SK-N-SH (cell line): ENCODE measurements around the gene AKT3. TPM values are rescaled to one million over a fixed set of nuclear protein-coding genes. Genes with fewer than 3 reads are reported as not detected.
"Not testable (repeated sequence)": the region's sequence is repeated elsewhere in the genome, so short reads cannot be mapped to it uniquely, and the experiment has no call there.

Source experiments
- CTCF ChIA-PET: fragments of 300-600, 350-600 bp; formaldehyde crosslinking; extraction: SDS; loops from one replicate; lab custom pipeline; 2021; lab: Yijun Ruan, JAX
- POLR2A ChIA-PET: fragments of 350-600 bp; sonication (Branson Sonifier 250); formaldehyde crosslinking; extraction: SDS; loops from one replicate; lab custom pipeline; 2020; ENCODE audit warnings: antibody characterized with exemption, inconsistent platforms; lab: Yijun Ruan, JAX
- DNase-seq: peaks from one replicate; pipeline ENCODE4 v3.0.0; 2012
- H2AFZ ChIP-seq: fragments of 200-600 bp; sonication (generic); 2 replicates; pipeline ENCODE4 v1.8.1; 2016; ENCODE audit warnings: antibody characterized with exemption, mild to moderate bottlenecking, low read depth
- H3F3A ChIP-seq: fragments of 200-600 bp; sonication (generic); replicated peaks from 2 replicates; pipeline ENCODE3; 2016; ENCODE audit warnings: antibody characterized with exemption, mild to moderate bottlenecking; ENCODE audit not compliant: insufficient read depth
- H3K27ac ChIP-seq, 2 experiments: fragments of 200-500 bp in 1 of 2; fragments of 200-600 bp in 1 of 2; sonication (Bioruptor generic) in 1 of 2; sonication (generic), shearing (Covaris generic) in 1 of 2; 2 replicates each; pipeline versions ENCODE4 v1.5.1 to v1.6.1; 2014 to 2016; ENCODE audit warnings: low read depth in 2 of 2, inconsistent platforms in 1 of 2, low read length in 1 of 2, mild to moderate bottlenecking in 1 of 2, mixed read lengths in 1 of 2
- H3K27me3 ChIP-seq: fragments of 200-600 bp; sonication (generic), shearing (Covaris generic); 2 replicates; pipeline ENCODE4 v1.6.1; 2016; ENCODE audit warnings: mixed run types; ENCODE audit not compliant: insufficient read depth
- H3K36me3 ChIP-seq, 2 experiments: fragments of 200-500 bp in 1 of 2; fragments of 200-600 bp in 1 of 2; sonication (Bioruptor generic) in 1 of 2; sonication (generic) in 1 of 2; replicated peaks in 1 of 2; 2 replicates each; pipeline versions ENCODE3 to v1.5.1; 2014 to 2016; ENCODE audit warnings: low read length in 1 of 2, mild to moderate bottlenecking in 1 of 2; ENCODE audit not compliant: insufficient read depth in 2 of 2, control insufficient read depth in 1 of 2
- H3K4me1 ChIP-seq, 2 experiments: fragments of 200-500 bp in 1 of 2; fragments of 200-600 bp in 1 of 2; sonication (Bioruptor generic) in 1 of 2; sonication (generic), shearing (Covaris generic) in 1 of 2; 2 replicates each; pipeline versions ENCODE4 v1.5.1 to v1.6.1; 2014 to 2016; ENCODE audit warnings: low read depth in 1 of 2, low read length in 1 of 2, mixed run types in 1 of 2; ENCODE audit not compliant: insufficient read depth in 2 of 2, control insufficient read depth in 1 of 2
- H3K4me2 ChIP-seq: fragments of 200-600 bp; sonication (generic), shearing (Covaris generic); 2 replicates; pipeline ENCODE4 v1.6.1; 2017; ENCODE audit warnings: mixed run types
- H3K4me3 ChIP-seq, 2 experiments: fragments of 200-500 bp in 1 of 2; fragments of 200-600 bp in 1 of 2; sonication (Bioruptor generic) in 1 of 2; sonication (generic), shearing (Covaris generic) in 1 of 2; 2 replicates each; pipeline versions ENCODE4 v1.5.1 to v1.8.1; 2014 to 2016; ENCODE audit warnings: low read depth in 2 of 2, inconsistent platforms in 1 of 2, low read length in 1 of 2, mild to moderate bottlenecking in 1 of 2, mixed read lengths in 1 of 2, moderate library complexity in 1 of 2
- H3K79me2 ChIP-seq: fragments of 200-600 bp; sonication (generic); 2 replicates; pipeline ENCODE4 v1.8.1; 2017; ENCODE audit warnings: mild to moderate bottlenecking; ENCODE audit not compliant: insufficient read depth
- H3K9ac ChIP-seq: fragments of 200-600 bp; sonication (generic); 2 replicates; pipeline ENCODE4 v1.6.1; 2017; ENCODE audit warnings: mixed run types
- H3K9me2 ChIP-seq: fragments of 200-600 bp; sonication (generic); 2 replicates; pipeline ENCODE4 v1.6.1; 2017; ENCODE audit warnings: mixed run types
- H3K9me3 ChIP-seq: fragments of 200-600 bp; sonication (generic); 2 replicates; pipeline ENCODE4 v1.6.1; 2017; ENCODE audit warnings: mixed run types, mild to moderate bottlenecking, moderate library complexity
- H4K20me1 ChIP-seq: fragments of 200-600 bp; sonication (generic); 2 replicates; pipeline ENCODE4 v1.6.1; 2017; ENCODE audit warnings: mild to moderate bottlenecking, mixed run types; ENCODE audit not compliant: insufficient read depth
- ELF1 ChIP-seq: IDR thresholded peaks from 2 replicates; pipeline ENCODE4 v1.4.0; 2012
- FOXJ3 ChIP-seq: sonication (generic); formaldehyde crosslinking; IDR thresholded peaks from 2 replicates; pipeline ENCODE4 v1.5.1; 2020; ENCODE audit warnings: mild to moderate bottlenecking, missing genetic modification reagents
- IRF3 ChIP-seq: fragments of 150-350 bp; IDR thresholded peaks from 2 replicates; pipeline ENCODE4 v1.6.1; 2016; ENCODE audit warnings: mild to moderate bottlenecking, low read depth, low read length
- JUND ChIP-seq: IDR thresholded peaks from 2 replicates; pipeline ENCODE4 v1.4.0; 2012
- MEF2A ChIP-seq: IDR thresholded peaks from 2 replicates; pipeline ENCODE4 v1.4.0; 2012; ENCODE audit warnings: low read depth, borderline replicate concordance
- RCOR1 ChIP-seq: fragments of 150-350 bp; IDR thresholded peaks from 2 replicates; pipeline ENCODE4 v1.6.1; 2017; ENCODE audit warnings: antibody characterized with exemption, low read length
- REST ChIP-seq: IDR thresholded peaks from 2 replicates; pipeline ENCODE4 v1.6.1; 2012; ENCODE audit warnings: mild to moderate bottlenecking, low read depth, low read length, moderate library complexity
- SMC3 ChIP-seq: IDR thresholded peaks from 2 replicates; pipeline ENCODE4 v1.6.1; 2012; ENCODE audit warnings: low read depth, low read length, improper control_type of control experiment
- TCF12 ChIP-seq: IDR thresholded peaks from 2 replicates; pipeline ENCODE4 v1.4.0; 2012
- TEAD4 ChIP-seq: IDR thresholded peaks from 2 replicates; pipeline ENCODE4 v1.4.0; 2012; ENCODE audit warnings: mild to moderate bottlenecking, borderline replicate concordance; ENCODE audit not compliant: insufficient read depth
- YY1 ChIP-seq: IDR thresholded peaks from 2 replicates; pipeline ENCODE4 v1.4.0; 2012; ENCODE audit warnings: low read depth, mild to moderate bottlenecking
- WGBS: methylation state at CpG from one replicate; pipeline ENCODE4 v1.1.6; 2017; ENCODE audit warnings: low lambda C conversion rate; 5-methylcytosine and 5-hydroxymethylcytosine counted together
- polyA plus RNA-seq, 3 experiments: library from polyadenylated mRNA; depleted of rRNA; stranded (reverse); fragments of >200 nt; gene quantifications; 2 replicates each; pipeline ENCODE4 v1.2.3, GENCODE V29; 2012
- TF ChIP-seq, protein P1 (sequence below): IDR thresholded peaks from 2 replicates; pipeline ENCODE4 v1.4.0; 2012; ENCODE audit warnings: low read depth, borderline replicate concordance
- TF ChIP-seq, protein P2 (sequence below): IDR thresholded peaks from 2 replicates; pipeline ENCODE4 v1.4.0; 2012; ENCODE audit warnings: low read depth

The AKT3 gene
- polyA plus RNA-seq, 1 of the 3 experiments (the other 2 are of a cell fraction): 12.7 TPM

- H4K20me1 ChIP-seq: no peaks in the 10 kb centered on the region
- H3K9me2 ChIP-seq: no peaks in the 10 kb centered on the region
- no peaks in the 10 kb centered on the region for H3K27me3 ChIP-seq
- H3K4me1 ChIP-seq: no peaks in the 10 kb centered on the region
- WGBS: 93% methylated on average over 1 of the region's 1 CpG
- H3K9ac ChIP-seq: no peak overlapping the region
- H3K4me3 ChIP-seq: no peak overlapping the region
- ChIA-PET CTCF (interaction anchor here (1.5 to 1.7 kb wide), 2 partner anchors 458 to 484 kb away, joined by 5 to 6 read pairs; no protein-coding TSS in a partner anchor), POLR2A (no interaction called here)
- no peak overlapping the region for H3K4me2 ChIP-seq
- no peak overlapping the region for H3K27ac ChIP-seq
- peaks cover 4% of the 10 kb centered on the region for H3F3A ChIP-seq
- no peak for DNase-seq
- peaks cover 96% of the 10 kb centered on the region for H3K79me2 ChIP-seq
- H3K36me3 ChIP-seq: peaks cover 8 to 30% of the 10 kb centered on the region in 2 experiments
- H3K9me3 ChIP-seq: no peaks in the 10 kb centered on the region; the same call in 1 of the 2 replicates
- TF ChIP-seq, protein P1, sequence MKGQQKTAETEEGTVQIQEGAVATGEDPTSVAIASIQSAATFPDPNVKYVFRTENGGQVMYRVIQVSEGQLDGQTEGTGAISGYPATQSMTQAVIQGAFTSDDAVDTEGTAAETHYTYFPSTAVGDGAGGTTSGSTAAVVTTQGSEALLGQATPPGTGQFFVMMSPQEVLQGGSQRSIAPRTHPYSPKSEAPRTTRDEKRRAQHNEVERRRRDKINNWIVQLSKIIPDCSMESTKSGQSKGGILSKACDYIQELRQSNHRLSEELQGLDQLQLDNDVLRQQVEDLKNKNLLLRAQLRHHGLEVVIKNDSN: no peak
- no peak for TF ChIP-seq RCOR1
- TF ChIP-seq MEF2A: no peak
- no peak for TF ChIP-seq SMC3
- no peak for TF ChIP-seq JUND
- no peak for TF ChIP-seq REST
- no peak for TF ChIP-seq TCF12
- H2AFZ ChIP-seq: no peak overlapping the region
These were observed 35.3 kb downstream of the AKT3 start for GRCh38 chr1:243814718-243815117.

DNA sequence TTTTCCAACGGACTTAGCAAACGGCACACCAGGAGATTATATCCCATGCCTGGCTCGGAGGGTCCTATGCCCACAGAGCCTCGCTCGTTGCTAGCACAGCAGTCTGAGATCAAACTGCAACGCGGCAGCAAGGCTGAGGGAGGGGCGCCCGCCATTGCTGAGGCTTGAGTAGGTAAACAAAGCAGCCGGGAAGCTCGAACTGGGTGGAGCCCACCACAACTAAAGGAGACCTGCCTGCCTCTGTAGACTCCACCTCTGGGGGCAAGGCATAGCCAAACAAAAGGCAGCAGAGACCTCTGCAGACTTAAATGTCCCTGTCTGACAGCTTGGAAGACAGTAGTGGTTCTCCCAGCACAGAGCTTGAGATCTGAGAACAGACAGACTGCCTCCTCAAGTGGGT is 42.7 kb downstream of the AKT3 start:
- H3K4me3 ChIP-seq, H3K27me3 ChIP-seq, H3F3A ChIP-seq, H2AFZ ChIP-seq, H3K4me2 ChIP-seq, H3K9me3 ChIP-seq, H3K27ac ChIP-seq, CTCF ChIA-PET, H3K9me2 ChIP-seq, H3K9ac ChIP-seq, POLR2A ChIA-PET, H4K20me1 ChIP-seq, DNase-seq, H3K4me1 ChIP-seq: not testable (repeated sequence)
- WGBS: 98% methylated on average over 7 of the region's 11 CpGs
- peaks cover 100% of the 10 kb centered on the region for H3K79me2 ChIP-seq
- peaks cover 0 to 16% of the 10 kb centered on the region in 2 experiments for H3K36me3 ChIP-seq

DNA sequence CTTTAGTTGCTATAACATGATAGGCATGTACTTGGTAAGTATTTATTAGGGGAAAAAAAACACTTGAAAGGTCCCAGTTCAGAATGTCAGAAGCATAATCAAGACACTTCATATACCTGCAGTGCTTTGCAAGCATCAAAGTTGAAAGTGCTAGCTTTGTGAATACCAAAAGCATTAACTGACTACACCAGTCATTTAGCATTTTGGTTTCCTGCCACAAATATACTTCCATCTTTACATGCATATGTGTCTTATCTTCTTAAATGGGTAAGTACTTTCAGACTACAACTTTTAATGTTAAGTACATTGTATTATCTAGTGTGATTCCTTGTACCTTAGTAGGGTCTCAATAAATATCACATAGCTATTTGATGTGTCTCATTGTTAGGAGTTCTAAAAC is 43.7 kb downstream of the AKT3 start:
- no peaks in the 10 kb centered on the region for H3K9me3 ChIP-seq
- peaks cover 100% of the 10 kb centered on the region for H3K79me2 ChIP-seq
- no peak overlapping the region for H3K9ac ChIP-seq
- ChIA-PET POLR2A (no interaction called here), CTCF (interaction anchor here (0.7 kb wide), 1 partner anchor 453 kb away, joined by 3 read pairs; no protein-coding TSS in a partner anchor)
- H3K4me1 ChIP-seq: no peaks in the 10 kb centered on the region; a peak in 1 of 4 replicates
- peaks cover 6% of the 10 kb centered on the region; the same call in 1 of the 2 replicates for H4K20me1 ChIP-seq
- no peak for DNase-seq
- H3K4me3 ChIP-seq: no peak overlapping the region
- no peak overlapping the region for H3K4me2 ChIP-seq
- no peaks in the 10 kb centered on the region for H3F3A ChIP-seq
- H3K36me3 ChIP-seq: peaks cover 0 to 19% of the 10 kb centered on the region in 2 experiments
- no peak overlapping the region for H3K27ac ChIP-seq
- TF ChIP-seq REST (no peak), MEF2A (no peak), TEAD4 (no peak), TCF12 (no peak), FOXJ3 (CRISPR knock-in tag) (no peak), YY1 (no peak), IRF3 (no peak), ELF1 (no peak)
- TF ChIP-seq, protein P2, sequence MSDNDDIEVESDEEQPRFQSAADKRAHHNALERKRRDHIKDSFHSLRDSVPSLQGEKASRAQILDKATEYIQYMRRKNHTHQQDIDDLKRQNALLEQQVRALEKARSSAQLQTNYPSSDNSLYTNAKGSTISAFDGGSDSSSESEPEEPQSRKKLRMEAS: no peak
- H3K27me3 ChIP-seq: no peaks in the 10 kb centered on the region
- H3K9me2 ChIP-seq: no peaks in the 10 kb centered on the region
- no peak overlapping the region for H2AFZ ChIP-seq
